Measurements from ENCODE around the gene CCDC182. TPM values are rescaled to one million over a fixed set of nuclear protein-coding genes. Genes with fewer than 3 reads are reported as not detected.

CCDC182 gene
- polyA plus RNA-seq, 1 of the 3 experiments (the other 2 are of a cell fraction), result not detected

DNA sequence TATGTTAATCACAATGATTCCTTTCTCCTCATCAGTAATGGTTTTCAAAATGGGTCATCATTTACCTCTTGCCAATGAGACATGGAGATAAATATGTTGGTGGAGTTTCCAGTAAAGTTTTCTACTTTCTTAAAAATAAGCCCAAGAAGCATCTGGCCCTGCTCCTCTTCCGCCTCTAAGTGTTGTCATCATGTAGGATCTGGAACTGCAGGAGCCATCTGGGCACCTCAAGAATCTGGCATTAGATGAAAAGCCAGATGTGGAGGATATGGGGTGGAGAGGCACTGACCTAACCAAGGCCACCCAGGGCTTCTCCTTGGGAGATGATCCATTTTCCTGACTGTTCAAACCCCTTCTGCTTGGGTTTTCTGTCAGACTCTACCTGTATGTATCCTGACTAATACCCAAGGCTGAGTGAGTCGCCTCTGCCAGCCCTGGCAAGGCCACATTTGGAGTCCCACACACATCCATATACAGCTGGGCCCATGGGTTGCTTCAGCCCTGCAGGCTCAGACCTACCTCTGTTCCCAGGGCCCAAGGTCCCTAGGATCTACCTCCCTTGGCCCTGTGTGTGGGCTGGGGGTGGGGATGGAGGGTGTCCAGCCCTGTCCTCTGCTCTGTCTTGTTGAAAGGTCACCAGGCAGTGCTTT lies 24.6 kb downstream of the CCDC182 start:
- H3K9ac ChIP-seq, result no peak overlapping the region
- H3K9me3 ChIP-seq, result no peaks in the 10 kb centered on the region
- H2AFZ ChIP-seq (ENCODE audit: low read depth), result no peak overlapping the region
- no peak overlapping the region for H3K4me3 ChIP-seq (ENCODE audit: low read depth in 2 of 2, low read length in 1 of 2)
- no peak overlapping the region for H3K4me2 ChIP-seq
- H4K20me1 ChIP-seq (ENCODE audit: insufficient read depth), result no peaks in the 10 kb centered on the region
- TF ChIP-seq, protein P1, sequence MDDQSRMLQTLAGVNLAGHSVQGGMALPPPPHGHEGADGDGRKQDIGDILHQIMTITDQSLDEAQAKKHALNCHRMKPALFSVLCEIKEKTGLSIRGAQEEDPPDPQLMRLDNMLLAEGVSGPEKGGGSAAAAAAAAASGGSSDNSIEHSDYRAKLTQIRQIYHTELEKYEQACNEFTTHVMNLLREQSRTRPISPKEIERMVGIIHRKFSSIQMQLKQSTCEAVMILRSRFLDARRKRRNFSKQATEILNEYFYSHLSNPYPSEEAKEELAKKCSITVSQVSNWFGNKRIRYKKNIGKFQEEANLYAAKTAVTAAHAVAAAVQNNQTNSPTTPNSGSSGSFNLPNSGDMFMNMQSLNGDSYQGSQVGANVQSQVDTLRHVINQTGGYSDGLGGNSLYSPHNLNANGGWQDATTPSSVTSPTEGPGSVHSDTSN (IDR thresholded peaks at IDR 0.05), result no peak
- TF ChIP-seq, protein P2, sequence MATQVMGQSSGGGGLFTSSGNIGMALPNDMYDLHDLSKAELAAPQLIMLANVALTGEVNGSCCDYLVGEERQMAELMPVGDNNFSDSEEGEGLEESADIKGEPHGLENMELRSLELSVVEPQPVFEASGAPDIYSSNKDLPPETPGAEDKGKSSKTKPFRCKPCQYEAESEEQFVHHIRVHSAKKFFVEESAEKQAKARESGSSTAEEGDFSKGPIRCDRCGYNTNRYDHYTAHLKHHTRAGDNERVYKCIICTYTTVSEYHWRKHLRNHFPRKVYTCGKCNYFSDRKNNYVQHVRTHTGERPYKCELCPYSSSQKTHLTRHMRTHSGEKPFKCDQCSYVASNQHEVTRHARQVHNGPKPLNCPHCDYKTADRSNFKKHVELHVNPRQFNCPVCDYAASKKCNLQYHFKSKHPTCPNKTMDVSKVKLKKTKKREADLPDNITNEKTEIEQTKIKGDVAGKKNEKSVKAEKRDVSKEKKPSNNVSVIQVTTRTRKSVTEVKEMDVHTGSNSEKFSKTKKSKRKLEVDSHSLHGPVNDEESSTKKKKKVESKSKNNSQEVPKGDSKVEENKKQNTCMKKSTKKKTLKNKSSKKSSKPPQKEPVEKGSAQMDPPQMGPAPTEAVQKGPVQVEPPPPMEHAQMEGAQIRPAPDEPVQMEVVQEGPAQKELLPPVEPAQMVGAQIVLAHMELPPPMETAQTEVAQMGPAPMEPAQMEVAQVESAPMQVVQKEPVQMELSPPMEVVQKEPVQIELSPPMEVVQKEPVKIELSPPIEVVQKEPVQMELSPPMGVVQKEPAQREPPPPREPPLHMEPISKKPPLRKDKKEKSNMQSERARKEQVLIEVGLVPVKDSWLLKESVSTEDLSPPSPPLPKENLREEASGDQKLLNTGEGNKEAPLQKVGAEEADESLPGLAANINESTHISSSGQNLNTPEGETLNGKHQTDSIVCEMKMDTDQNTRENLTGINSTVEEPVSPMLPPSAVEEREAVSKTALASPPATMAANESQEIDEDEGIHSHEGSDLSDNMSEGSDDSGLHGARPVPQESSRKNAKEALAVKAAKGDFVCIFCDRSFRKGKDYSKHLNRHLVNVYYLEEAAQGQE (IDR thresholded peaks at IDR 0.05; ENCODE audit: low read depth, low read length), result no peak
- TF ChIP-seq FOXM1 (IDR thresholded peaks at IDR 0.05; ENCODE audit: low read depth) (no peak), EP300 (IDR thresholded peaks at IDR 0.05; ENCODE audit: borderline replicate concordance in 1 of 2, low read depth in 1 of 2, low read length in 1 of 2) (no peak), FOXJ3 (CRISPR knock-in tag; IDR thresholded peaks at IDR 0.05) (no peak), RXRA (IDR thresholded peaks at IDR 0.05; ENCODE audit: borderline replicate concordance, low read depth) (no peak), YY1 (IDR thresholded peaks at IDR 0.05; ENCODE audit: low read depth) (no peak), JUND (IDR thresholded peaks at IDR 0.05) (no peak), TAF1 (IDR thresholded peaks at IDR 0.05; ENCODE audit: borderline replicate concordance, low read depth, low read length) (no peak), EZH2phosphoT487 (IDR thresholded peaks at IDR 0.05; ENCODE audit: borderline replicate concordance, low read depth) (no peak), ELF1 (IDR thresholded peaks at IDR 0.05) (no peak), MAX (IDR thresholded peaks at IDR 0.05; ENCODE audit: low read depth) (no peak), GABPA (IDR thresholded peaks at IDR 0.05; ENCODE audit: low read depth) (no peak), MXI1 (IDR thresholded peaks at IDR 0.05; ENCODE audit: low read depth, low read length) (no peak), NFIC (IDR thresholded peaks at IDR 0.05; ENCODE audit: borderline replicate concordance) (no peak)
- H3F3A ChIP-seq (replicated peaks; ENCODE audit: insufficient read depth), result no peaks in the 10 kb centered on the region
- peaks cover 0 to 12% of the 10 kb centered on the region in 2 experiments; a peak in 1 of 4 replicates for H3K4me1 ChIP-seq (ENCODE audit: control insufficient read depth in 1 of 2, insufficient read depth in 2 of 2, low read depth in 1 of 2, low read length in 1 of 2)
- CTCF ChIA-PET, result interaction anchor here (0.7 to 2.8 kb wide), 5 partner anchors 8 to 112 kb away, joined by 3 to 6 read pairs (median 6); no protein-coding TSS in a partner anchor
- peaks cover 18% of the 10 kb centered on the region; the same call in 1 of the 2 replicates for H3K27me3 ChIP-seq (ENCODE audit: insufficient read depth)
- no peak for DNase-seq
- no peaks in the 10 kb centered on the region for H3K36me3 ChIP-seq (replicated peaks in 1 of 2; ENCODE audit: control insufficient read depth in 1 of 2, insufficient read depth in 2 of 2, low read length in 1 of 2)
- no peaks in the 10 kb centered on the region for H3K79me2 ChIP-seq (ENCODE audit: insufficient read depth)
- no peak overlapping the region for H3K27ac ChIP-seq (ENCODE audit: low read depth in 2 of 2, low read length in 1 of 2)
- POLR2A ChIA-PET, result no interaction called here
- H3K9me2 ChIP-seq, result no peaks in the 10 kb centered on the region
- WGBS (ENCODE audit: low lambda C conversion rate), result 54% methylated on average over 2 of the region's 2 CpGs

All from SK-N-SH (cell line).